Fibroblast of lung (primary cell): ENCODE data around the gene HBP1. TPM values are rescaled to one million over a fixed set of nuclear protein-coding genes. Genes with fewer than 3 reads are reported as not detected.
A peak's percentile ranks its signal among the peaks of the same experiment; 100 is the strongest.

Source experiments
- DNase-seq, 2 donors: peaks; one replicate each; pipeline versions ENCODE4 v3.0.0 to v3.0.0-alpha.2; 2010; ENCODE audit warnings: low read depth in 2 of 2
- H2AFZ ChIP-seq: 2 replicates; pipeline ENCODE4 v1.5.1; 2012; ENCODE audit warnings: low read length, control low read depth, inconsistent platforms
- H3K27ac ChIP-seq: 2 replicates; pipeline ENCODE4 v1.5.1; 2011; ENCODE audit warnings: low read length, control low read depth; ENCODE audit not compliant: insufficient read depth
- H3K27me3 ChIP-seq: 2 replicates; pipeline ENCODE4 v1.5.1; 2011; ENCODE audit warnings: mild to moderate bottlenecking, low read length; ENCODE audit not compliant: control insufficient read depth, insufficient read depth
- H3K36me3 ChIP-seq: 2 replicates; pipeline ENCODE4 v1.5.1; 2011; ENCODE audit warnings: low read length; ENCODE audit not compliant: control insufficient read depth, insufficient read depth
- H3K4me1 ChIP-seq: 2 replicates; pipeline ENCODE4 v1.5.1; 2011; ENCODE audit warnings: low read length; ENCODE audit not compliant: control insufficient read depth, insufficient read depth; ENCODE audit errors: extremely low read depth
- H3K4me2 ChIP-seq: 2 replicates; pipeline ENCODE4 v1.5.1; 2011; ENCODE audit warnings: low read length, control low read depth; ENCODE audit not compliant: insufficient read depth; ENCODE audit errors: extremely low read depth
- H3K4me3 ChIP-seq, 4 experiments: fragments of 200-600 bp in 1 of 4; sonication (generic) in 1 of 4; replicated peaks in 1 of 4; 2 replicates each; pipeline ENCODE4 v1.5.1; 2011 to 2016; ENCODE audit warnings: low read length in 4 of 4, low read depth in 3 of 4, mild to moderate bottlenecking in 3 of 4, control low read depth in 2 of 4, inconsistent platforms in 1 of 4, mixed read lengths in 1 of 4; ENCODE audit not compliant: insufficient read depth in 1 of 4; ENCODE audit errors: control extremely low read depth in 1 of 4
- H3K79me2 ChIP-seq: 2 replicates; pipeline ENCODE4 v1.5.1; 2012; ENCODE audit warnings: mild to moderate bottlenecking, low read length, inconsistent platforms; ENCODE audit not compliant: control insufficient read depth, insufficient read depth
- H3K9ac ChIP-seq: 2 replicates; pipeline ENCODE4 v1.5.1; 2011; ENCODE audit warnings: mild to moderate bottlenecking, low read length, control low read depth; ENCODE audit not compliant: insufficient read depth
- H3K9me3 ChIP-seq: 2 replicates; pipeline ENCODE4 v1.5.1; 2012; ENCODE audit warnings: low read depth, low read length; ENCODE audit not compliant: control insufficient read depth, insufficient read depth
- H4K20me1 ChIP-seq: 2 replicates; pipeline ENCODE4 v1.5.1; 2011; ENCODE audit warnings: low read length; ENCODE audit not compliant: control insufficient read depth, insufficient read depth; ENCODE audit errors: extremely low read depth
- CTCF ChIP-seq, 2 donors: IDR thresholded peaks in 1 of 2; conservative IDR thresholded peaks in 1 of 2; 1 replicate in 1 of 2; 2 replicates in 1 of 2; pipeline ENCODE4 v1.5.1; 2011 to 2012; ENCODE audit warnings: low read length in 2 of 2, control low read depth in 1 of 2, inconsistent platforms in 1 of 2, low read depth in 1 of 2, mild to moderate bottlenecking in 1 of 2
- EZH2 ChIP-seq: IDR thresholded peaks from 2 replicates; pipeline ENCODE4 v1.5.1; 2012; ENCODE audit warnings: low read length, control low read depth, mild to moderate bottlenecking; ENCODE audit errors: missing control alignments
- polyA plus RNA-seq, 2 donors: library from polyadenylated mRNA; depleted of rRNA in 1 of 2; stranded (reverse) in 1 of 2; unstranded in 1 of 2; fragments of >200 nt; gene quantifications; 2 replicates each; pipeline ENCODE4 v1.2.1, GENCODE V29; 2011 to 2012; ENCODE audit warnings: missing spikeins in 1 of 2
- total RNA-seq: library from RNA; depleted of rRNA; stranded (reverse); fragments of >200 nt; gene quantifications from 2 replicates; pipeline ENCODE4 v1.2.1, GENCODE V29; 2014

HBP1 gene
- total and polyA plus RNA-seq, 2 donors (not counting 1 experiment from before 2014, with no cell fraction given): 72.9 to 122 TPM

- peaks cover 2% of the 10 kb centered on the region for H3K36me3 ChIP-seq
- no peak overlapping the region for H2AFZ ChIP-seq
- TF ChIP-seq CTCF (conservative IDR thresholded peaks at IDR 0.05 in 1 of 2, IDR thresholded peaks at IDR 0.05 in 1 of 2; ENCODE audit: low read depth in 1 of 2, low read length in 2 of 2) (no peak), EZH2 (no peak)
- H3K27me3 ChIP-seq: no peaks in the 10 kb centered on the region
- H3K9ac ChIP-seq: no peak overlapping the region
- no peaks in the 10 kb centered on the region for H3K79me2 ChIP-seq
- H4K20me1 ChIP-seq: no peaks in the 10 kb centered on the region
- DNase-seq: no peak
- no peak overlapping the region for H3K27ac ChIP-seq
- no peaks in the 10 kb centered on the region for H3K9me3 ChIP-seq
- no peaks in the 10 kb centered on the region for H3K4me1 ChIP-seq
- no peak overlapping the region for H3K4me2 ChIP-seq
- no peak overlapping the region for H3K4me3 ChIP-seq
Observed at GRCh38 chr7:107206706-107207105, 37.9 kb downstream of the HBP1 start.

DNA sequence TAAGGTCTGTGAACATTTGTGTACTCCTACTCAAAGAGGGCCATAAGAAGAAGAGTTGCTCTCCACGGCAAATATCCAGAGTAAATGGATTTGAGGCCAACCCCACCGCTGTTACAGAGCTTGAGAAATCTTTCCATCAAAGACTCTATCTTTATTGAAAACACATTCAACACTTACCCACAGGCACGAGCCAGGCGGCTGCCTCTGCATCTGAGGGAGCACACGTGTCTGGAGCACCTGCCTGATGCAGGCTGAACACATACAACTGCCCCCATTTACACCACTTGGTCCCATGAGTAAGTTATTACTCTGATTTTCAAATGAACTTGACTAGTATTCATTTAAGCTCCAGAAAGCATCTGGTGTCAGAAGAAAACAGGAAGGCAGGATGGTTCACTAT is 38.7 kb downstream of the HBP1 start:
- no peak overlapping the region for H3K4me3 ChIP-seq
- H4K20me1 ChIP-seq: no peaks in the 10 kb centered on the region
- TF ChIP-seq CTCF (conservative IDR thresholded peaks at IDR 0.05 in 1 of 2, IDR thresholded peaks at IDR 0.05 in 1 of 2; ENCODE audit: low read depth in 1 of 2, low read length in 2 of 2): no peak
- TF ChIP-seq EZH2: no peak
- H3K9me3 ChIP-seq: no peaks in the 10 kb centered on the region
- no peak overlapping the region for H3K27ac ChIP-seq
- H3K4me2 ChIP-seq: no peak overlapping the region
- H3K9ac ChIP-seq: no peak overlapping the region
- H3K4me1 ChIP-seq: no peaks in the 10 kb centered on the region
- no peaks in the 10 kb centered on the region for H3K27me3 ChIP-seq
- no peaks in the 10 kb centered on the region for H3K36me3 ChIP-seq
- no peaks in the 10 kb centered on the region for H3K79me2 ChIP-seq
- no peak overlapping the region for H2AFZ ChIP-seq
- no peak for DNase-seq

DNA sequence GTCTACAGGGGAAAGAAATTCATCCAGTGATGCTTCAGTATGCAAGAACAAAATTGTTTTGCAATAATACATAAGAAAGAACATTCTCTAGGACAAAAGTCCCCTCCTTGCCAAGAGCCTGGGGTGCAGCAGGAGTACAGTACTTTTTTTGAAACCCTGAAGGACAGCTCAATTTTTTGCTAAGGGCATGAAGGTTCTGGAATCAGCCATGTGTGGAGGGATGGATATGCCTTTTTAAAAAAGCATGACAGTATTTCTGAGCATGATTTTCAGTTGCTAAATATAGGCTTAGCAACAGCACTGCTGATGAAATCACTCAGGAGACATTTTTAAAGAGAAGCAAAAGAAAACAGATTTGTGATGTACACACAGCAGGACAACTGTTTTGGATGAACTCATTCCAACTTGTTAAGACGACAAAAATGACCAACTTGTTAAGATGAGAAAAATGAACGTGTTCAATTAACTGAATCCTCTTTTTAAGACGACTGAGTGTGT is 39.3 kb downstream of the HBP1 start:
- DNase-seq: peak in 1 of 2 donors; percentile 23
- Histone ChIP-seq H3K79me2 (no peaks in the 10 kb centered on the region), H3K4me2 (no peak overlapping the region), H3K36me3 (no peaks in the 10 kb centered on the region), H3K9ac (no peak overlapping the region), H3K4me1 (no peaks in the 10 kb centered on the region), H3K9me3 (no peaks in the 10 kb centered on the region), H3K27me3 (no peaks in the 10 kb centered on the region), H3K4me3 (no peak overlapping the region), H4K20me1 (no peaks in the 10 kb centered on the region), H2AFZ (no peak overlapping the region), H3K27ac (no peak overlapping the region)
- TF ChIP-seq CTCF (conservative IDR thresholded peaks at IDR 0.05 in 1 of 2, IDR thresholded peaks at IDR 0.05 in 1 of 2; ENCODE audit: low read depth in 1 of 2, low read length in 2 of 2) (no peak), EZH2 (no peak)
